HG03039 (cell line): Measurements from ENCODE around the gene SLC6A13.
"Not testable (repeated sequence)": the region's sequence is repeated elsewhere in the genome, so short reads cannot be mapped to it uniquely, and the experiment has no call there.

Experiments used
- ATAC-seq: cut with Tn5 transposase; IDR thresholded peaks from one replicate; pipeline ENCODE4 v1.9.1; 2021; ENCODE audit warnings: mild to moderate bottlenecking, moderate library complexity; ENCODE audit not compliant: unreplicated experiment

Gene SLC6A13

GRCh38 chr12:265096-265495, 2.5 kb upstream of the SLC6A13 start:
- no peak for ATAC-seq

- no peak for ATAC-seq
Observed at GRCh38 chr12:264269-264668, 1.6 kb upstream of the SLC6A13 start.

GRCh38 chr12:263574-263973, 938 bp upstream of the SLC6A13 start:
- no peak for ATAC-seq

- no peak for ATAC-seq
Observed at GRCh38 chr12:262113-262512, 523 bp downstream of the SLC6A13 start.

DNA sequence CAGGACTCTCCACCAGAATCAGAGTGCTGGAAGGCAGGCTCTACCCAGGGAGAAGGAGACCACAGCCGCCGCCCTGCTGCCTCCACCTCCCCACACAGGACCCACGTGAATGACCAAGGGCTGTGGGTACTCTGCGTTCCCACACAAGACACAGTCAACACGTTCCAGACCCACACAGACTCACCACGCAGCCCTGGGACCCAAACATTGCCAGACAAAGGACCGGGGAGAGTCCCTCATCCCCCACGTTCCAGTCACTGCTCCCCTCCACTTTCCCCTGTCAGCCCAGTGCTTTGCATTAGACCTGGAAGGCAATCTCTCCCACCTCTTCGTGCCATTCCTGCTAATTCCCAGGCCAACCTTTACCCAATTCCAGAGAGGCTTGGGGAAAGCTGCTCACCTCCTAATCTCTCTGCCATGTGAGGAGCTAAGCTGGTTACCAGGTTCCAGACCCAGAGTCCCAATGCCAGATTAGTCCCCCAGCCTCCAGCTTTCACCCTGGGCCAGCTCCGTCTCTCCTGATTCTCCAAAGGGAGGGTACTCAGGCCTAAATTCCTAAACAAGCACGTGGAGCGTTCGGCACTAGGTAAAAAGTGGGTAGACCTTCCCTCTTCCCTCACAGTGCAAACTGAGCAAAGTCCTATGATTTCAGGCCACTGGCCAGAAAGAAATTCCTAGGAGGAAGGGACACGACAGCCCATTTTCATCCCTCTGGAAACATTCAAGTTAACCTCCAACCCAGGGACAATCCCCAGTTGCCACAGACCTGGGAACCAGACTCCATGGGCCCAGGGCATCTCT, 4.9 kb downstream of the SLC6A13 start:
- ATAC-seq = no peak

DNA sequence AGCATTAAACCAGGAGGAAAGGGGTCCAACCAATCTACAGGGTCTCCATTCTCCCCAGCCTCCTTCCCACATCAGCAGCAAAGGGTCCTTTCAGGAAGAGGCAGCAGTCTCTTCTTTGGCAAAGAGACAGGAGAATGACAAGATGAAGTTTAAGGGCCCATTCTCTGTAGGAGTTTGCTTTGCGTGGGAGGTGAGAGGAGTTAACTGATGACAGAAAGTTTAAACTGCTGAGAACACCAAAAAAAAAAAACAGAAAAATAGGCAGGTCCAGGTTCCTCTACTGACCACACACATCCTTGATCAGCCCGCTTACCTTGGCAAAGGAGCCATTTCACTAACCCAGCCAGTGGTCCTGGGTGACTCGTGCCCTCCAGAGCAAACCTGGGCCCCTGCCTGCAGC, 5.7 kb downstream of the SLC6A13 start:
- ATAC-seq = no peak

DNA sequence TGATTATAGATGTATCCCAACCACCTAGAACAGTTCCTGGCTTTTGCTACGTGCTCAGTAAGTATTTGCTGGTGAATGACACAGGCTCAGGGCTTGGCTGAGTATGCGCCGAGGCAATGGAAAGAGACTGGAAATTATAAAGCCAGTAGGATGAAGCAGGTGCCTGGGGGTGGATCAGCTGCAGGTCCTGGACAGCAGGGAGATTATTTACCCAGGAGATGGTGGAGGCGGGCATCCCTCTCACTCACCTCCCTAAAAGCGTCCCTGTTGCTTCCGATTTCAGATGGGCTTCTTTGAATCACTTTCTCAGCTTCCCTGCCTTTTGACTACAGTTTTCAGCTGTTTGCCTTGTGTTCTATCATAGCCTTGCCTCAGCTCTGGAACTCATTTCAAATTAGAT, 6.4 kb downstream of the SLC6A13 start:
- ATAC-seq = no peak

- ATAC-seq = no peak
Observed at GRCh38 chr12:254912-255311, 7.7 kb downstream of the SLC6A13 start.

DNA sequence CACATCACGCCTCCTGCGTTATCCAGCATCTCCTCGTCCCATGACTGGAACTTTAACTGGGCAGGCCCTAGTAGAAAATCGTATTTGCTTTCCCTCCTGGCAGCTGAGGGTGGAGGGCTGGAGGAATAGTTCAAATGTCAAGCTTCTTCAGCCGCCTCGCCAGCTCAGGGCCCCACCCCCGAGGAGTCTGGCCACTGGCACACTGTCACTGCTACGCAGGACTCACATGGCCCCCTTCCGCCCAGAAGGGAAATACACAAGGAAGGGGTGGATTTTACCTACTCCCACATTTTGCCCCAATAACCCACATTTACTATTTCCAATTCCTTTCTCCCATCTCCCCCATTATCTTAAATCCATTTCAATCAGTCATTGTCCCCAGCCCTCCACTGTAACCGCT, 8.6 kb downstream of the SLC6A13 start:
- no peak for ATAC-seq

GRCh38 chr12:253116-253831, 9.4 kb downstream of the SLC6A13 start:
- no peak for ATAC-seq

GRCh38 chr12:252636-253035, 10.0 kb downstream of the SLC6A13 start:
- ATAC-seq = no peak

- ATAC-seq = no peak
Observed at GRCh38 chr12:247271-247670, 15.4 kb downstream of the SLC6A13 start.

DNA sequence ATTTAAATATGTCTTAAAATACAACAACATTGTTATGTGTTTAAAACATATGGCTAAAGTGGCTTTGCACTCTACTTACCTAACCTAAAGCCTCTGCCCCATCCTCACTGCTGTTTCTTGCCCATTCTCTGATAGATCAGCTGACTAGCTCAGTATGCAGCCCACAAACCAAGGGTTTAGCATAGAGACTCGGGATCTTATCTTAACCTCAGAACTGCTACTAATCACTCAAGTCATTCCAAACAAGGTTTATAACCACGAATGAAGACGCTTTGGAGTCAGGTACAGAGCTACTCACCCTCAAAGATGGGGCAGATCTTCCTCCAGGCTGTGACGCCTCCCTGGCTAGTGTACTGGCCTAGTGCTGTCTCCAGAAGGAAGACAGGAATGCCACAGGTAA, 19.3 kb downstream of the SLC6A13 start:
- ATAC-seq = no peak

DNA sequence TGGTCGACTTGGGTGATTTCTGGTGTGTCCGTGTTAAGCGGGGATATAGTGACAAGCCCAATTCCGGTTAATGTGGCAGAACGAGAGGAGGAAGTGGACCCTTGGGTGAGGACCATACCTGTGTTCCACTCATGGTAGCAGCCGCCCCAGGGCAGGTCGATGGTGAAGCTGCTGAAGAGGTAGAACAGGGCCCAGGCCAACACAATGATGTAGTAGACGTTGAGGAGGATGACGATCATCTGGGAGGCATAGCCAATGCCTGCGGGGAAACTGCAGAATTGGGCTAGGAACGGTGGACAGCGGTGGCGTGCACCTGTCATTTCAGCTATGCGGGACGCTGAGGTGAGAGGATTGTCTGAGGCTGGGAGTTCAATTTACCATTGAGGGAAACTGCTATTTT, 20.1 kb downstream of the SLC6A13 start:
- ATAC-seq = no peak

GRCh38 chr12:241266-241665, 21.4 kb downstream of the SLC6A13 start:
- ATAC-seq = no peak

- ATAC-seq = no peak
Observed at GRCh38 chr12:240566-240965, 22.1 kb downstream of the SLC6A13 start.

GRCh38 chr12:238736-239398, 23.8 kb downstream of the SLC6A13 start:
- no peak for ATAC-seq

- no peak for ATAC-seq
Observed at GRCh38 chr12:238116-238515, 24.5 kb downstream of the SLC6A13 start.

- no peak for ATAC-seq
Observed at GRCh38 chr12:237026-237815, 25.4 kb downstream of the SLC6A13 start.

- ATAC-seq = no peak
Observed at GRCh38 chr12:236445-236844, 26.2 kb downstream of the SLC6A13 start.

DNA sequence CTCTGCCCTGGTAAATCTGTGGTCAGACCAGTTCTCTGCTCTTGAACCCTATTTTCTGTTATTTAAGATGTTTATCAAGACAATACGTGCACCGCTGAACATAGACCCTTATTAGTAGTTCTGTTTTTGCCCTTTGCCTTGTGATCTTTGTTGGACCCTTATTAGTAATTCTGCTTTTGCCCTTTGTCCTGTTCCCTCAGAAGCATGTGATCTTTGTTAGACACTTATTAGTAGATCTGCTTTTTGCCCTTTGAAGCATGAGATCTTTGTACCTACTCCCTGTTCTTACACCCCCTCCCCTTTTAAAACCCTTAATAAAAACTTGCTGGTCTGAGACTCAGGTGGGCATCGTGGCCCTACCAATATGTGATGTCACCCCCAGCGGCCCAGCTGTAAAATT, 26.7 kb downstream of the SLC6A13 start:
- not testable (repeated sequence) for ATAC-seq
